ENCODE results near the gene PPIL1.

PPIL1 gene

GRCh38 chr6:36873612-36874442, 776 bp downstream of the PPIL1 start:
- no peak overlapping the region for H3K4ac ChIP-seq (ENCODE audit: low read length)
- no peak overlapping the region for H2BK12ac ChIP-seq (ENCODE audit: low read length)
- H2AK5ac ChIP-seq (ENCODE audit: low read depth, low read length) = no peak overlapping the region
- H2BK5ac ChIP-seq (ENCODE audit: low read length) = peak overlapping the region; percentile 56
- peak overlapping the region; percentile 95 for H2AFZ ChIP-seq (ENCODE audit: low read length)
- peaks cover 6 to 50% of the 10 kb centered on the region in 2 donors for H3K36me3 ChIP-seq (replicated peaks in 1 of 2; ENCODE audit: control insufficient read depth in 2 of 2, insufficient read depth in 2 of 2, low read length in 2 of 2)
- H3K14ac ChIP-seq (ENCODE audit: low read length) = no peak overlapping the region
- peak overlapping the region; percentile 88 for H3K9ac ChIP-seq (ENCODE audit: low read depth, low read length, poor library complexity)
- H4K8ac ChIP-seq (ENCODE audit: low read depth, low read length) = no peak overlapping the region
- peak overlapping the region; percentile 98 for H3K27ac ChIP-seq (replicated peaks; ENCODE audit: low read length)
- no peaks in the 10 kb centered on the region for H3K9me3 ChIP-seq (replicated peaks in 1 of 2; ENCODE audit: control insufficient read depth in 2 of 2, insufficient read depth in 1 of 2, low read depth in 1 of 2, low read length in 2 of 2)
- peaks cover 5% of the 10 kb centered on the region for H3K79me1 ChIP-seq (ENCODE audit: low read depth, low read length)
- H3K27me3 ChIP-seq (ENCODE audit: control insufficient read depth in 3 of 3, insufficient read depth in 3 of 3, low read depth in 1 of 3, low read length in 3 of 3) = peaks cover 0 to 4% (median 0%) of the 10 kb centered on the region in 3 experiments
- no peak overlapping the region for H4K91ac ChIP-seq (ENCODE audit: low read depth, low read length, poor library complexity)
- no peak for DNase-seq (ENCODE audit: low spot score)
- peaks cover 2 to 11% of the 10 kb centered on the region in 2 donors for H3K4me1 ChIP-seq (ENCODE audit: control insufficient read depth in 2 of 2, insufficient read depth in 1 of 2, low read depth in 1 of 2, low read length in 2 of 2)
- H2BK120ac ChIP-seq (ENCODE audit: low read depth, low read length) = no peak overlapping the region
- peak overlapping the region; percentile 58 for H3K4me2 ChIP-seq (ENCODE audit: insufficient read depth, low read length, poor library complexity, severe bottlenecking)
- WGBS, 2 donors (ENCODE audit: extremely low coverage in 2 of 2, insufficient read length in 2 of 2, insufficient replicate concordance in 1 of 2) = no CpG with 5 or more reads among the region's 11 CpGs
- H3K18ac ChIP-seq (ENCODE audit: low read length) = no peak overlapping the region
- H2BK15ac ChIP-seq (ENCODE audit: low read length) = no peak overlapping the region
- peak overlapping the region; percentile 56 to 98 for H3K4me3 ChIP-seq (ENCODE audit: low read length in 2 of 2)
- H3K23ac ChIP-seq (ENCODE audit: low read depth, low read length, poor library complexity) = no peak overlapping the region

GRCh38 chr6:36873115-36873514, 1.5 kb downstream of the PPIL1 start:
- Histone ChIP-seq H3K14ac (ENCODE audit: low read length) (no peak overlapping the region), H2AFZ (ENCODE audit: low read length) (no peak overlapping the region), H2BK5ac (ENCODE audit: low read length) (no peak overlapping the region), H4K8ac (ENCODE audit: low read depth, low read length) (no peak overlapping the region), H3K79me1 (ENCODE audit: low read depth, low read length) (peaks cover 5% of the 10 kb centered on the region), H2BK15ac (ENCODE audit: low read length) (no peak overlapping the region), H3K27me3 (ENCODE audit: control insufficient read depth in 3 of 3, insufficient read depth in 3 of 3, low read depth in 1 of 3, low read length in 3 of 3) (no peaks in the 10 kb centered on the region), H2BK12ac (ENCODE audit: low read length) (no peak overlapping the region), H3K9ac (ENCODE audit: low read depth, low read length, poor library complexity) (no peak overlapping the region), H2AK5ac (ENCODE audit: low read depth, low read length) (no peak overlapping the region), H3K23ac (ENCODE audit: low read depth, low read length, poor library complexity) (no peak overlapping the region), H3K27ac (replicated peaks; ENCODE audit: low read length) (no peak overlapping the region), H3K36me3 (replicated peaks in 1 of 2; ENCODE audit: control insufficient read depth in 2 of 2, insufficient read depth in 2 of 2, low read length in 2 of 2) (peaks cover 6 to 57% of the 10 kb centered on the region in 2 donors), H3K4ac (ENCODE audit: low read length) (no peak overlapping the region), H3K9me3 (replicated peaks in 1 of 2; ENCODE audit: control insufficient read depth in 2 of 2, insufficient read depth in 1 of 2, low read depth in 1 of 2, low read length in 2 of 2) (no peaks in the 10 kb centered on the region), H3K4me1 (ENCODE audit: control insufficient read depth in 2 of 2, insufficient read depth in 1 of 2, low read depth in 1 of 2, low read length in 2 of 2) (peaks cover 2 to 11% of the 10 kb centered on the region in 2 donors), H3K4me3 (ENCODE audit: low read length in 2 of 2) (peak overlapping the region in 1 of 2 donors; percentile 56), H2BK120ac (ENCODE audit: low read depth, low read length) (no peak overlapping the region), H4K91ac (ENCODE audit: low read depth, low read length, poor library complexity) (no peak overlapping the region), H3K18ac (ENCODE audit: low read length) (no peak overlapping the region), H3K4me2 (ENCODE audit: insufficient read depth, low read length, poor library complexity, severe bottlenecking) (no peak overlapping the region)
- no peak for DNase-seq (ENCODE audit: low spot score)
- WGBS, 2 donors (ENCODE audit: extremely low coverage in 2 of 2, insufficient read length in 2 of 2, insufficient replicate concordance in 1 of 2) = no CpG with 5 or more reads among the region's 1 CpG

- Histone ChIP-seq H3K9ac (ENCODE audit: low read depth, low read length, poor library complexity) (no peak overlapping the region), H3K4me1 (ENCODE audit: control insufficient read depth in 2 of 2, insufficient read depth in 1 of 2, low read depth in 1 of 2, low read length in 2 of 2) (peaks cover 2 to 11% of the 10 kb centered on the region in 2 donors), H3K27ac (replicated peaks; ENCODE audit: low read length) (no peak overlapping the region), H3K4me3 (ENCODE audit: low read length in 2 of 2) (no peak overlapping the region), H3K79me1 (ENCODE audit: low read depth, low read length) (peaks cover 10% of the 10 kb centered on the region), H2AK5ac (ENCODE audit: low read depth, low read length) (no peak overlapping the region), H2BK5ac (ENCODE audit: low read length) (no peak overlapping the region), H3K14ac (ENCODE audit: low read length) (no peak overlapping the region), H3K4ac (ENCODE audit: low read length) (no peak overlapping the region), H2BK120ac (ENCODE audit: low read depth, low read length) (no peak overlapping the region), H3K23ac (ENCODE audit: low read depth, low read length, poor library complexity) (no peak overlapping the region), H2BK15ac (ENCODE audit: low read length) (no peak overlapping the region), H4K91ac (ENCODE audit: low read depth, low read length, poor library complexity) (no peak overlapping the region), H2BK12ac (ENCODE audit: low read length) (no peak overlapping the region), H2AFZ (ENCODE audit: low read length) (no peak overlapping the region), H3K36me3 (replicated peaks in 1 of 2; ENCODE audit: control insufficient read depth in 2 of 2, insufficient read depth in 2 of 2, low read length in 2 of 2) (peaks cover 10 to 70% of the 10 kb centered on the region in 2 donors), H3K27me3 (ENCODE audit: control insufficient read depth in 3 of 3, insufficient read depth in 3 of 3, low read depth in 1 of 3, low read length in 3 of 3) (no peaks in the 10 kb centered on the region), H4K8ac (ENCODE audit: low read depth, low read length) (no peak overlapping the region), H3K9me3 (replicated peaks in 1 of 2; ENCODE audit: control insufficient read depth in 2 of 2, insufficient read depth in 1 of 2, low read depth in 1 of 2, low read length in 2 of 2) (no peaks in the 10 kb centered on the region), H3K18ac (ENCODE audit: low read length) (no peak overlapping the region), H3K4me2 (ENCODE audit: insufficient read depth, low read length, poor library complexity, severe bottlenecking) (no peak overlapping the region)
- DNase-seq (ENCODE audit: low spot score) = no peak
- no CpG with 5 or more reads among the region's 3 CpGs for WGBS, 2 donors (ENCODE audit: extremely low coverage in 2 of 2, insufficient read length in 2 of 2, insufficient replicate concordance in 1 of 2)
Observed at GRCh38 chr6:36871686-36872085, 2.9 kb downstream of the PPIL1 start.

GRCh38 chr6:36867471-36868224, 7.0 kb downstream of the PPIL1 start:
- no peak overlapping the region for H3K9ac ChIP-seq (ENCODE audit: low read depth, low read length, poor library complexity)
- peaks cover 22 to 99% of the 10 kb centered on the region in 2 donors for H3K36me3 ChIP-seq (replicated peaks in 1 of 2; ENCODE audit: control insufficient read depth in 2 of 2, insufficient read depth in 2 of 2, low read length in 2 of 2)
- H2BK12ac ChIP-seq (ENCODE audit: low read length) = no peak overlapping the region
- H3K4ac ChIP-seq (ENCODE audit: low read length) = no peak overlapping the region
- peaks cover 0 to 2% of the 10 kb centered on the region in 2 donors for H3K9me3 ChIP-seq (replicated peaks in 1 of 2; ENCODE audit: control insufficient read depth in 2 of 2, insufficient read depth in 1 of 2, low read depth in 1 of 2, low read length in 2 of 2)
- no peak overlapping the region for H2AFZ ChIP-seq (ENCODE audit: low read length)
- WGBS, 2 donors (ENCODE audit: extremely low coverage in 2 of 2, insufficient read length in 2 of 2, insufficient replicate concordance in 1 of 2) = no CpG with 5 or more reads among the region's 4 CpGs
- no peak overlapping the region for H2BK15ac ChIP-seq (ENCODE audit: low read length)
- H2BK120ac ChIP-seq (ENCODE audit: low read depth, low read length) = no peak overlapping the region
- peaks cover 0 to 5% of the 10 kb centered on the region in 2 donors for H3K4me1 ChIP-seq (ENCODE audit: control insufficient read depth in 2 of 2, insufficient read depth in 1 of 2, low read depth in 1 of 2, low read length in 2 of 2)
- no peak overlapping the region for H2AK5ac ChIP-seq (ENCODE audit: low read depth, low read length)
- H3K27ac ChIP-seq (replicated peaks; ENCODE audit: low read length) = no peak overlapping the region
- no peaks in the 10 kb centered on the region for H3K27me3 ChIP-seq (ENCODE audit: control insufficient read depth in 3 of 3, insufficient read depth in 3 of 3, low read depth in 1 of 3, low read length in 3 of 3)
- H3K14ac ChIP-seq (ENCODE audit: low read length) = no peak overlapping the region
- H4K91ac ChIP-seq (ENCODE audit: low read depth, low read length, poor library complexity) = no peak overlapping the region
- peaks cover 10% of the 10 kb centered on the region for H3K79me1 ChIP-seq (ENCODE audit: low read depth, low read length)
- no peak overlapping the region for H3K18ac ChIP-seq (ENCODE audit: low read length)
- H3K23ac ChIP-seq (ENCODE audit: low read depth, low read length, poor library complexity) = no peak overlapping the region
- H3K4me2 ChIP-seq (ENCODE audit: insufficient read depth, low read length, poor library complexity, severe bottlenecking) = no peak overlapping the region
- no peak overlapping the region for H4K8ac ChIP-seq (ENCODE audit: low read depth, low read length)
- H2BK5ac ChIP-seq (ENCODE audit: low read length) = no peak overlapping the region
- no peak overlapping the region for H3K4me3 ChIP-seq (ENCODE audit: low read length in 2 of 2)
- DNase-seq (ENCODE audit: low spot score) = no peak
